Middle frontal gyrus (tissue), 1 donor: ENCODE data around the gene GBP3.
"Not testable (repeated sequence)": the region's sequence is repeated elsewhere in the genome, so short reads cannot be mapped to it uniquely, and the experiment has no call there.

ENCODE experiments used
- DNase-seq: peaks from one replicate; pipeline ENCODE4 v3.0.0-alpha.2; 2015; ENCODE audit warnings: low spot score; ENCODE audit errors: extremely low spot score

Gene GBP3

GRCh38 chr1:88979054-88979748, 43.5 kb downstream of the GBP3 start:
- DNase-seq, result no peak

GRCh38 chr1:88976235-88976634, 46.4 kb downstream of the GBP3 start:
- DNase-seq, result no peak

GRCh38 chr1:88974616-88975172, 48.0 kb downstream of the GBP3 start:
- DNase-seq, result not testable (repeated sequence)

- DNase-seq, result no peak
These were observed 49.0 kb downstream of the GBP3 start for GRCh38 chr1:88973520-88974137.

- DNase-seq, result no peak
These were observed 60.9 kb downstream of the GBP3 start for GRCh38 chr1:88961647-88962275.

- no peak for DNase-seq
These were observed 61.6 kb downstream of the GBP3 start for GRCh38 chr1:88961081-88961480.
